ENCODE data around the gene CPA3. TPM values are rescaled to one million over a fixed set of nuclear protein-coding genes. Genes with fewer than 3 reads are reported as not detected.

CPA3 gene
- total RNA-seq, 1 donor from 2014 or later: not detected

GRCh38 chr3:148878095-148878494 is 13.0 kb downstream of the CPA3 start:
- H3K4me3 ChIP-seq (ENCODE audit: low read depth, low read length): no peak overlapping the region
- no peak for DNase-seq (ENCODE audit: low read depth)
- no peak for TF ChIP-seq CTCF (conservative IDR thresholded peaks at IDR 0.05; ENCODE audit: low read depth, low read length)

DNA sequence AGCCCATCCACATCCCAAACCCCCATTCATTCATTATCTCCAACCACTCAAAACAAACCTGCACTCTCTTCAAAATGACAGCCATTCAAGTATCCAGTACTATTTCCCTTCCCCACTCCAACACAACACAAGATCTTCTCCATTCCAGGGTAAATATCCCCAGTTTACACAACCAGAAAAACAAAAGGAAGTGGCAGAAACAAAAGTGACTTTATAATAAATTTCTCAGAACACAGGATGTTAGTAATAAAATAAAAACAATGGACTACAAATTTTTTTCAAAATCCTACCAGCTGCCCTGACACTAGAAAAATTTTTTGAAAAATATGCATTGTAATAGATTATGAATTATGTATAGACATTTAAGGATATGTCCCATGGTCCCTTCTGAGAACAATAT is 14.2 kb downstream of the CPA3 start:
- no peak for DNase-seq (ENCODE audit: low read depth)
- no peak overlapping the region for H3K4me3 ChIP-seq (ENCODE audit: low read depth, low read length)
- no peak for TF ChIP-seq CTCF (conservative IDR thresholded peaks at IDR 0.05; ENCODE audit: low read depth, low read length)

- no peak for DNase-seq (ENCODE audit: low read depth)
- TF ChIP-seq CTCF (conservative IDR thresholded peaks at IDR 0.05; ENCODE audit: low read depth, low read length): peak; percentile 69
- H3K4me3 ChIP-seq (ENCODE audit: low read depth, low read length): no peak overlapping the region
Observed at GRCh38 chr3:148880681-148881080, 15.6 kb downstream of the CPA3 start.

DNA sequence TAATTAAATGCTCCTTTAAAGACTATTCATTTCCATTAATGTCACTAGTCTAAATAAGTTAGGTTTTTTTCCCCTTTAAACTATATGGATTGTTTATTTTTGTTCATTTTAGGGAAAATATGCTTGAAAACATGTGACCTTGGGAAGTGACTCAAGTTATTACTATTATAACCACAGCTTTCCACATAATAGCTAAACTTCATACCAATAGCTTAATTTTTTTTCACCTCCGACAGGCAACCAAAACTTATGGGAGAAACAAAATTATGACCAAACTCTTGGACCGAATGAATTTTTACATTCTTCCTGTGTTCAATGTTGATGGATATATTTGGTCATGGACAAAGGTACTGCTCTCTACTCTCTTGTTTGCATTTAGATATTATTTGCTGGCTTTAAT is 16.2 kb downstream of the CPA3 start:
- DNase-seq (ENCODE audit: low read depth): no peak
- H3K4me3 ChIP-seq (ENCODE audit: low read depth, low read length): no peak overlapping the region
- no peak for TF ChIP-seq CTCF (conservative IDR thresholded peaks at IDR 0.05; ENCODE audit: low read depth, low read length)

- no peak for DNase-seq (ENCODE audit: low read depth)
- TF ChIP-seq CTCF (conservative IDR thresholded peaks at IDR 0.05; ENCODE audit: low read depth, low read length): no peak
- no peak overlapping the region for H3K4me3 ChIP-seq (ENCODE audit: low read depth, low read length)
Observed at GRCh38 chr3:148882288-148882687, 17.2 kb downstream of the CPA3 start.

DNA sequence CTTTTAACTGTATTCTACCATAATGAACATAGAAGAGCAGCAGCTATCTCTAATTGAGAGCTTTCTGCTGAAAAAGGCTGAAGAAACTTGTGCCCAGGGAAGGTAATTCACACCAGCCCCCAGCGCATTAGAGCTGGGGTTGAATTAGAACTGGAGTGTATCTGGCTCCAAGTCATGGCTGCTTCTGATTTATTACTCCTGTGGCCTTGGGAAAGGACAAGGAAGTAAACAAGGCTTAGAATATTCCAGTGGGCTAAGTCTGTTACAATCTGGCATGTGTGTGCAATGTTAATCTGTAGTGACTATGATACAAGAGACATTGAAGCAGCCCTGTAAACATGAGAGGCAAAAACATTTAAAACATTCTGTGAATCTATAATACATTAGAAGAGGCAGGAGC is 18.1 kb downstream of the CPA3 start:
- TF ChIP-seq CTCF (conservative IDR thresholded peaks at IDR 0.05; ENCODE audit: low read depth, low read length): no peak
- DNase-seq (ENCODE audit: low read depth): no peak
- no peak overlapping the region for H3K4me3 ChIP-seq (ENCODE audit: low read depth, low read length)

DNA sequence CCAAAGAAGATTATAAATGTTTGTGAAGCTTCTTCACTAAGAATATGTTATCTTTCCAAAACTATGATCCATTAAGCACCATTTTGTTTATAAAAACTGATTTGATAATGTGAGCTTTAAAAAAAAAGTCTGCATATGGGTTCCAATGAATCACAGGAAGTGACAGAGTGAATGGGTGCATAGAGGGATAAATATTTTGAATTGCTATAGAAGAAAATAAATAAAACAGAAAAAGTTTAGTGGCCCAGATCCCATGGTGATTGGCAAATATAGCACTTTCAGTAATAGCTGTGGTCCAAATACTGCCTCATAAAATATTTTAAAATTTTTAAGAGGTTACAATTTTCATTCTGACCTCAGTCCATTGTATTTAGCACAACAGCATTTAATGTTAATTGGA is 19.2 kb downstream of the CPA3 start:
- no peak for DNase-seq (ENCODE audit: low read depth)
- TF ChIP-seq CTCF (conservative IDR thresholded peaks at IDR 0.05; ENCODE audit: low read depth, low read length): no peak
- H3K4me3 ChIP-seq (ENCODE audit: low read depth, low read length): no peak overlapping the region

Data from epithelial cell of proximal tubule (primary cell).